ENCODE results near the gene TAGLN3.
"Not testable (repeated sequence)": the region's sequence is repeated elsewhere in the genome, so short reads cannot be mapped to it uniquely, and the experiment has no call there.

TAGLN3 gene

GRCh38 chr3:112007633-112008032 is 8.9 kb downstream of the TAGLN3 start:
- DNase-seq (ENCODE audit: low read depth, low spot score): peak; percentile 50

GRCh38 chr3:112009670-112010069 is 10.9 kb downstream of the TAGLN3 start:
- no peak for DNase-seq (ENCODE audit: low read depth, low spot score)

- no peak for DNase-seq (ENCODE audit: low read depth, low spot score)
Measured at GRCh38 chr3:112010636-112011035, 11.9 kb downstream of the TAGLN3 start.

DNA sequence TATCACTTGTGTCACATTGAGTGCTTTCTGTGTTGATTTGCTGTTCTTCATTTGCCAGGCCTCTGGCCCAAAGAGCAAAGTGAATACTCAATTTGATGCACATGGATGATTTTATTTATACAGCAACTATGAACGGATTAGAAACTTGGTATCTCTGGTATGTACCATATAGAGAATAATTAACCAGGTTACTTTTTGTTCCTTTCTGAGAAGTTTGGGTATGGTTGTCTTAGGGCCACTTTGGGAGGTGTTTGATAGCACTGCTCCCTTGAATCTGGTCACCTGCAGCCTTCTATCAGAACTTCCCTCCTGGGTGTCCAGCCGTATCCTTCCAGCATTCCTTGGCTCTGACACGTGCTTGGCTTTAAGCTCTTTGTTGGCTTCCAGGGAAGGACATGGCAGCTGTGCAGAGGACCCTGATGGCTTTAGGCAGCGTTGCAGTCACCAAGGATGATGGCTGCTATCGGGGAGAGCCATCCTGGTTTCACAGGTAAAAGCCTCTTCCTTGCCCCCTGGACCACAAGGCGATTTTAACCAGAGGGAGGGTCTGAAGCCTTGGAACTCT is 12.7 kb downstream of the TAGLN3 start:
- DNase-seq (ENCODE audit: low read depth, low spot score): no peak

DNA sequence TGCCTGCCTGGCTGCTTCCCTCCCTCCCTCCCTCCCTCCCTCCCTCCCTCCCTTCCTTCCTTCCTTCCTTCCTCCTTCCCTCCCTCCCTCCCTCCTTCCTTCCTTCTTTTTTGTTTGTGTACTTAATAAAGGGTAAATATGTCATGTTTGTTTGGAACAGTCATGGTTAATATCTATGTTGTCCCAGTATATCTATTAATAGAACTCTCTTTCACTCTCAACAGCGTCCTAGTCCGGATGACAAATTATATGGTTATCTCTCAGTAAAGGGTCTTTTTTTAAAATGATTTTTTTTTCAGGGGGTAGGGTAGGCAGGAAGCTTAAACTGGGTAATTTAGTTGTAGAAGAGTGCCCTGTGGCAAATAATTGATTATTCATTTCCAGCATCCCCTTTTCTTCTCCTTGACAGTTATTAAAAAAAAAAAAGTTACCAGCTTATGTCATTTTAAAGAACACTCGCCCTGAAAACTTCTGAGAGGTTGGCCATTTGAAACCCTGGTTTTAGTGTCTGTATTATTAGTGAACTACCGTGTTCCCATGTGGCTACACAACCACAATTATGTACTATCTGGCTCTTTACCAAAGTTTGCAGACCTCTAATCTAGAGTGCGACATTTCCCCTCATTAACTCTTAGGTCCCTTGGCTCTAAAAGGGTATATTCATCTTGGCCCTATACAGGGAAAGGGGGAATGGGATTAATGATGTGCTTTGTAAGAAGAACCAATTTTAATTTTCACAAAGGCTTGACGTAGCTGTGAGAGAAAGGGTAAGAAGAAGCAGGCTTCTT is 13.7 kb downstream of the TAGLN3 start:
- peak; percentile 32 for DNase-seq (ENCODE audit: low read depth, low spot score)

DNA sequence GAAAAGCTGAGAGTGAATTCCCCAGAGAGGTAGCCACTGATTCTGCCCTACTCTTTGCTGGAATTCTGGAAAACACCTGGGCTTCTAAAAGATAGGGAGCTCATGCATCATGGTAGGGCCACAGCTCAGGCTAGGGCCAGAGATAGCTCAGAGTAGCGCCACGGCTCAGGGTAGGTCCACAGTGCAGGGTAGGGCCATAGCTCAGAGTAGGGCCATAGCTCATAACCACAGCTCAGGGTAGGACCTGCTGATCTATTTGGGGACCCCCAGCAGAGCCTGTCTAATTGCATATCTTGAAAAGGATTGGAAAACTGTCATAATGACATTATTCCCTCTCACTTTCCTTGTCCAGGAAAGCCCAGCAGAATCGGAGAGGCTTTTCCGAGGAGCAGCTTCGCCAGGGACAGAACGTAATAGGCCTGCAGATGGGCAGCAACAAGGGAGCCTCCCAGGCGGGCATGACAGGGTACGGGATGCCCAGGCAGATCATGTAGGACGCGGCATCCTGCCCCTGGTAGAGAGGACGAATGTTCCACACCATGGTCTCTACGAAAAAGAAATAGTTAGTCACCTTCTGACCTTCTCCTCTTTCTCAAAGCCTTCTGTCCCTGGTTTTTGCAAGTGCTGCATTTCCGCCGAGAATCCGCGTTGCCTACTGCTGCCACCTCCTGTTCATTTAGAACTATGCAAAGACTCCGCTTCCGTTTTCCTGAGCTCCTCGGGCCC is 14.5 kb downstream of the TAGLN3 start:
- DNase-seq (ENCODE audit: low read depth, low spot score): peak; percentile 77

DNA sequence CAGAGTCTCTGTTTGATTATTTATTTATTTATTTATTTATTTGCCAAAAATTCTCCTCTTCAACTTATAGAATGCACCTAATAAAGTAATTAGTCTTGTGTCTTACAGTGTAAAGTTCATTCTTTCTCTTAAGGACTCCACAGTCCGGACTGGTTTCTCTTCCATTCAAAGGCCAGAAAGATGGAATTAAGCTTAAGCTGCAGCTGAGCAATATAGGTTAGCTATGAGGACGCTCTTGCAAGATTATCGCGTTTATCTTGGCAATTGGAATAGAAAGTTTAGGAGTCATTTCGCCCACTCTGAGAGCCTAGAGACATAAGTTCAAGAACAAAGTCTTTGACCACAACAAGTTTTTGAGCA is 15.0 kb downstream of the TAGLN3 start:
- DNase-seq (ENCODE audit: low read depth, low spot score): no peak

- DNase-seq (ENCODE audit: low read depth, low spot score): no peak
Measured at GRCh38 chr3:112017091-112017490, 18.4 kb downstream of the TAGLN3 start.

GRCh38 chr3:112018712-112019111 is 20.0 kb downstream of the TAGLN3 start:
- no peak for DNase-seq (ENCODE audit: low read depth, low spot score)

GRCh38 chr3:112019716-112020115 is 21.0 kb downstream of the TAGLN3 start:
- no peak for DNase-seq (ENCODE audit: low read depth, low spot score)

- no peak for DNase-seq (ENCODE audit: low read depth, low spot score)
Measured at GRCh38 chr3:112020674-112021085, 22.0 kb downstream of the TAGLN3 start.

DNA sequence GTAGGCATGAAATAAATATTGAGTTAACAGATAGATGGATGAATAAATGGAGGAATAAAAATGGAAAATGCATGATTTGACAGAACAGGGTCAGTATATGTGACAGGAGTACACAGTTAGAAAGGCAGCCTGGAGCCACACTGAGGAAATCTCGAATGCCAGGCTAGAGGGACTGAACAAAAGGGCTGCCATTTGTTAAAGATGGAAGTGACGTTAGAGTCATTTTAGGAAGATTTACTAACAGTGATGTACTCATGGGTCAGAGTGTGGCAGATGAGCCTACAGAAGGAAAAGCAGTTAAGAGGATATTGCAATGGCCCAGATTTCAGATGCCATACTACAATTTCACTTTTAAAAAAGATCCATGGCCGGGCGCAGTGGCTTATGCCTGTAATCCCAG is 28.4 kb downstream of the TAGLN3 start:
- DNase-seq (ENCODE audit: low read depth, low spot score): no peak

DNA sequence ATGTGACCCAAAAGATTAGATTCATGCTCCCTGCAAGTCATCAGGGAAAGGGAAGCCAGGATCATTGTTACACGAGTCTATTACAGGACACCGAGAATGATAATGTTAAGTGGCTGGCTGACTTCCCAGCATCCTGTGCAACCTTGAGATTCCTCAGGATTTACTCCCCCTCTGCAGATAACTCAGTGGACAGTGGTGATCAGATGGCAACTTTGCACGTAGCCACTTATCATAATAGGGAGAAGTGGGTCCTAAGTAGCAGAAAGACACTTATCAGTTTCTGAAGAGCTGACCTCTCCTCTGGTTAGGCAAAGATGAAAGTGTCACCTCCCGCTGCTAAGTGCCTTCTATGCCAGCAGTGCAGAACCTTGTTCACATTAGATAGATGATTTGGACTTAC is 29.1 kb downstream of the TAGLN3 start:
- DNase-seq (ENCODE audit: low read depth, low spot score): no peak

- DNase-seq (ENCODE audit: low read depth, low spot score): no peak
Measured at GRCh38 chr3:112030901-112031300, 32.2 kb downstream of the TAGLN3 start.

DNA sequence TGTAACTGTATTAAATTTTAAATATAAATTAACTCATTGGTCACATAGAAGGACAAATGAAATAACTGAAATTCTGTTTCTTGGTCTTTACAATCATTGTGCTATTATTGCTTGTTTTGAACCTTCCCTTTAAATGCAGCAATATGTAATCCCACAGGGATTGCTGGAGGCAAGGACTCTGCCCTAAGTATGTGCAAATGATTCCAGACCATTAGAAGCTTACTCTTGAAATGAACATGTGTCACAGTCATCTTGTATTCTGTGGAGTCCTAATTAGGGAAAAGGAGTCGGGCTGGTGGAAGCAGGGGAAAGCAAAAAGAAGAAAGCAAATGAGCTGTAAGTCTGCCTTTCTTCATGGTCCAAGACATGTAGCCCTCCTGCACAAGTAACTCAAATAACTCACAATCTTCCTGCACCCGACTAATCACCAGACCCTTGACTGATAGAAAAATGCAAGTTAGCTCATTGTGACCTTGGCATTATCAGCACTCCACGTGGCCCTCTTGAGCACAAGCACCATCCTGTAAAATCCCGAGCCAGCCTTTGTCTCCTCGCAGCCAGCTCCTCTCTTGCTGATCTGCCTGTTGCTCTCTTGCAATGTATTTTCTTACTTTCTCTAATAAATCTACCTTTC is 33.5 kb downstream of the TAGLN3 start:
- no peak for DNase-seq (ENCODE audit: low read depth, low spot score)

GRCh38 chr3:112034436-112034835 is 35.7 kb downstream of the TAGLN3 start, which contains the start of gene TMPRSS7:
TSS of gene TMPRSS7 (plus strand) at chr3:112034736. CDS start at chr3:112034846, 110 bp downstream.
- DNase-seq (ENCODE audit: low read depth, low spot score): no peak

DNA sequence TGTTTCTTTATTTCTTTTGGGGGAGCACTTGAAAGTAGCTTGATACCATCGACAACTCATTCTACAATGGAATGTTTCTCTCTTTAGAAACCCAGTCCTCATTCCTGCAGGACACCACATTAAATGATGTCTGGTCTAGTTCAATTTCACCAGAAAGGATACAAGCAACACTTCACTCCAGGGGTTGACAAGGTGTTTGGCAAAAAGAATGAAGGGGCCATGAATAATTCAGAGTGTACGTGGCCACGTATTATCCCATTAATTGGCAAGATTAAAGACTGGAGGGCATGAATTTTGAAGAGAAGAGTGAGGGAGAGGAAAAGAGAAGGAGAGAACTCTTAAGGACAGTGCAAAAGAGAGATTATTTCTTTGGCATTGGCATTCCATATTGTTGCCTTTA is 36.5 kb downstream of the TAGLN3 start:
- peak; percentile 69 for DNase-seq (ENCODE audit: low read depth, low spot score)

GRCh38 chr3:112037194-112037593 is 38.5 kb downstream of the TAGLN3 start:
- not testable (repeated sequence) for DNase-seq (ENCODE audit: low read depth, low spot score)

- DNase-seq (ENCODE audit: low read depth, low spot score): peak; percentile 39
Measured at GRCh38 chr3:112038863-112039262, 40.1 kb downstream of the TAGLN3 start.

DNA sequence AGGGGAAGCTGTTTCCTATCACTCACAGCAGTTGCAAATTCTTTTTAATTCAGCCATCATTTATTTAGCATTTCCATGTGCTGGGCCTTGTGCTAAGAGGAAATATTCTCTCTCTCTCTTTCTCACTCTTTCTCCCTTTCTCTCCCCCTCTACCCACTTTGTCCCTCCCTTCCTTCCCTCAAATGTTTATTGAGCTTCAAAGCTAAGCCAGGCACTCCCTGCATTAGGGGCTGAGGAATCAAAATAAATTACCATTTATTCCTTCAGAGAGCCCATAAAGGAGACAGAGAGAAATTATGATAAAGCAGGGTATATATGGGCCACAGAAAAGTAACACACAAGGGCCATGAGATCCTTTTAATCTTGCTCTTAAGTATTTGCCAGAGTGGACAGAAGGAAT is 42.6 kb downstream of the TAGLN3 start:
- DNase-seq (ENCODE audit: low read depth, low spot score): no peak

DNA sequence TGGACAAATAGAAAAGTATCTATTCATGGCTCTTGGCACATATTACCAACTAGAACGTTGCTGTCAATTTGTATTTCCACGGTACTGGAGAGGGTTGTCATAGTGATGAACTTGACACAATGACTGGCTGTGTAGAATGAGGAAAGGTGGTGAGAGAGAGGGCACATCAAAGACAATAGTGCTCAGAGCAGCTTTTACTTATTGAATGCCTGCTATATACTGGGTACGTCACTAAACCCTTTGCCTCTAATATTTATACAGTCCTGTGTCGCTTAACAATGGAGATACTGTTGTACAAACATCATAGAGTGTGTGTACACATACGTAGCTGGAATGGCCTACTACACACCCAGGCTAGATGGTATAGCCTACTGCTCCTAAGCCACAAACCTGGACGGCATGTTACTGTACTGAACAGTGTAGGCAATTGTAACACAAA is 44.1 kb downstream of the TAGLN3 start:
- DNase-seq (ENCODE audit: low read depth, low spot score): peak; percentile 15

DNA sequence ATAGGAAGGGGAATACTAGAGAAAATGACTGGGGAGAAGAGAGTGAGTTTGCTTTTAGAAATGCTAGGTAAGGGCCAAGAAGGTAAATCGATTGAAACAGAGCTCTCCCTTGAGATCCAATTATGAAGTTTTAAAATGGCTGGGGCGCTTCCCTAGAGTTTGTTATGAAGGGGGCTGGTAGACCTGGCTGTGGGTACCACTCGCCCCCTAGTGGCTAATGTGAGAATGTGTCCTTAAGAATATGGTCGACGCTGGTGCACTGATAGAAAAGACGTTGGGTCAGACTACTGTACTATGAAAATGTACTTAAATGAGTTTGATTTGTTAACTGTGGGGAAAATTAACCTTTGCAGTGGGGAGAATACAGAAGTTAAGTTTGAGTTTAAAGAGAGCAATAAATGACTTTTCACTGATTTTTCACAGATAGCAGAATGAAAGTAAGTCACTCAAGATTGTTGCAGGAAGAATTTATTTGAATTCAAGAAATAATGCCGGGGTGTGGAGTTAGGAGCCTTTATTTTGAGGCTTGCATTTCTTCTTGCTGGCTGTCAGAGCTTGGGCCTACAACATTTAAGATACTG is 45.0 kb downstream of the TAGLN3 start:
- DNase-seq (ENCODE audit: low read depth, low spot score): peak; percentile 85

All from astrocyte of the hippocampus (primary cell).